Ishikawa (cell line): ENCODE measurements around the gene CEP112.

Source experiments
- FOXM1 ChIP-seq: IDR thresholded peaks from 2 replicates; pipeline ENCODE4 v1.6.1; 2012; ENCODE audit warnings: low read depth, borderline replicate concordance
- MAX ChIP-seq: IDR thresholded peaks from 2 replicates; pipeline ENCODE4 v1.6.1; 2012
- REST ChIP-seq: IDR thresholded peaks from 2 replicates; pipeline ENCODE4 v1.6.1; 2012; ENCODE audit warnings: low read depth, mild to moderate bottlenecking
- TAF1 ChIP-seq: IDR thresholded peaks from 2 replicates; pipeline ENCODE4 v1.6.1; 2012; ENCODE audit warnings: low read depth, mild to moderate bottlenecking
- ZBTB7A ChIP-seq: IDR thresholded peaks from 2 replicates; pipeline ENCODE4 v1.6.1; 2012; ENCODE audit warnings: low read depth

- TF ChIP-seq MAX (no peak), REST (no peak), FOXM1 (no peak), ZBTB7A (no peak), TAF1 (no peak)
Observed at GRCh38 chr17:66178642-66179041, 13.3 kb downstream of the CEP112 start.
